ENCODE data around the gene FHL2.

Gene FHL2

DNA sequence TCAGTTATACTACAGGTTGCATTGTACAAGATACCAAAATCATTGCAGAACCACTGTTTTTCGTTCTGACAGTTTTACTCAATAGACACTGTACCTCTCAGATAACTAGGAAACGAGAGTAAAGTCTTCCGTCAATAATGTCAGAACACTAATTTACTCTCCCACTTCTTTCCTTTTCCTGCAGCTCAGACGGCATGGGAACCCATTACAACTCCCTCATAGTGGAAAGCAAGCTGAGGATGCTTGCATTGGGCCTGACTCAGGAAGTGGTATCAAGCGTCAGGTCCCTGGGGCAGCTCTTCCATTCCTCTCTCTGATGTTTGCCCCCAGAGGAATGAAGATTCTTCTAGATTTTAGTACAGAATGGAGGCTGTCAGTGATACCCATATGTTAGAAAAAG, 23.9 kb upstream of the FHL2 start:
- no peak for DNase-seq (ENCODE audit: low read depth)

- no peak for DNase-seq (ENCODE audit: low read depth)
These were observed 22.2 kb upstream of the FHL2 start for GRCh38 chr2:105421053-105421452.

- no peak for DNase-seq (ENCODE audit: low read depth)
These were observed 19.7 kb upstream of the FHL2 start for GRCh38 chr2:105418522-105418921.

GRCh38 chr2:105417857-105418436, 19.1 kb upstream of the FHL2 start:
- DNase-seq (ENCODE audit: low read depth) = peak; percentile 13

GRCh38 chr2:105416156-105416555, 17.3 kb upstream of the FHL2 start:
- no peak for DNase-seq (ENCODE audit: low read depth)

GRCh38 chr2:105415007-105415406, 16.2 kb upstream of the FHL2 start:
- no peak for DNase-seq (ENCODE audit: low read depth)

GRCh38 chr2:105413206-105413605, 14.4 kb upstream of the FHL2 start:
- DNase-seq (ENCODE audit: low read depth) = no peak

DNA sequence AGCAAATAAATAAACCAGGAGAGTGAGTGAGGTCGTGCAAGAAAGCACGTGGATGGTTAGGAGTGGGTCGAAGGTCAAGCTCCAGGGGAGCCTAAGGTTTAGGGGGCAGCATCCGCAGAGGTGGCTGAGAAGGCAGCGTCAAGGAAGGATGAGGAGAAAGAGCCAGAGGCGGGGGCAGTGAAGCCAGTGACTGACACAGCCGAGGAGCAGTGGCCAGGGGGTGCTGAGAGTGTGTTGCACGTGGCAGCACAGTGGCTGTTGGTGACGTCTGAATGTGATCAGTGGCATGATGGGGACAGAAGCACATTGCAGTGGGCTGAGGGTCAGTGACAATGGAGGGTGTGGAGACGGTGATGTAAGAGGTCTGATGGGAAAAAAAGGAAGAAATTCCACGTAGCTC, 13.7 kb upstream of the FHL2 start:
- DNase-seq (ENCODE audit: low read depth) = no peak

- DNase-seq (ENCODE audit: low read depth) = no peak
These were observed 13.0 kb upstream of the FHL2 start for GRCh38 chr2:105411720-105412407.

DNA sequence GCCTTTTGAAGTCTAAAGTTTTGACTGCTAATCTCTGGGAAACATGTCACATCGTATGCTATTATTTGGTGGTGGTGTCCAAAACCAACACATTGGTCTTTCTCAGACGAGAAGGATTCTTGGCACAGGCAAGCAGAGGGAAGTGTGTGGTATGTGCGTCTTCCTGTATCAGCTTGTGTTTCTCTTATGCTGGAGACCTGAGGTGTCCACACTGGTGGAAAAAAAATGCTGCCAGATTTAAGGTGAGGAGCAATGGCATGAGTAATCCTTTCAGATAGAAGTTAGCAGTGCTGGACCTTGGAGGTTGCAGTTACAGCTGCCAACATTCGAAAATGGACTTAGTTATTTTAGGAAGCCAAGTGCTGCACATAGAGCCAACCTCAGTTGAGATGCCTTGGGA, 11.7 kb upstream of the FHL2 start:
- no peak for DNase-seq (ENCODE audit: low read depth)

DNA sequence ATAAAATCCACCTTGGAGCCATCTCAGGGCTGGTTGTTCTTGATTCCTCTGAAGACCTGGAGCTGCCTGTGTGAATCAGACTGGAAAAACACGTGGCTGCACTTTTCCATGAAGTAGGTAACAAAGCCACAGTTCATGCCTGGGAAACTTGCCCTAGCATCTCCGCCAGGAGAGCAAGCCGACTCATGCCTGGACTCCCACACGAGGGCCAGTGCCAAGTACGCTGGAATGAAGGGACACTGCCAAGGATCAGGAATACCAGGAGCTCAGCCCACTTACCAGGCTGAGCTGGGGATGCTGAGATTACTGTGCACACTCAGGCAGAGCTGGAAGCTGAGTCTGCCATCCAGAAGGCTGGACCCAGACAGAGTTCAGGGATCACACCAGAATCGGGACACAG, 10.9 kb upstream of the FHL2 start:
- peak; percentile 90 for DNase-seq (ENCODE audit: low read depth)

GRCh38 chr2:105407946-105408743, 9.3 kb upstream of the FHL2 start:
- DNase-seq (ENCODE audit: low read depth) = no peak

- no peak for DNase-seq (ENCODE audit: low read depth)
These were observed 7.4 kb upstream of the FHL2 start for GRCh38 chr2:105406221-105406620.

- no peak for DNase-seq (ENCODE audit: low read depth)
These were observed 6.4 kb upstream of the FHL2 start for GRCh38 chr2:105405291-105405690.

- DNase-seq (ENCODE audit: low read depth) = no peak
These were observed 5.9 kb upstream of the FHL2 start for GRCh38 chr2:105404736-105405135.

DNA sequence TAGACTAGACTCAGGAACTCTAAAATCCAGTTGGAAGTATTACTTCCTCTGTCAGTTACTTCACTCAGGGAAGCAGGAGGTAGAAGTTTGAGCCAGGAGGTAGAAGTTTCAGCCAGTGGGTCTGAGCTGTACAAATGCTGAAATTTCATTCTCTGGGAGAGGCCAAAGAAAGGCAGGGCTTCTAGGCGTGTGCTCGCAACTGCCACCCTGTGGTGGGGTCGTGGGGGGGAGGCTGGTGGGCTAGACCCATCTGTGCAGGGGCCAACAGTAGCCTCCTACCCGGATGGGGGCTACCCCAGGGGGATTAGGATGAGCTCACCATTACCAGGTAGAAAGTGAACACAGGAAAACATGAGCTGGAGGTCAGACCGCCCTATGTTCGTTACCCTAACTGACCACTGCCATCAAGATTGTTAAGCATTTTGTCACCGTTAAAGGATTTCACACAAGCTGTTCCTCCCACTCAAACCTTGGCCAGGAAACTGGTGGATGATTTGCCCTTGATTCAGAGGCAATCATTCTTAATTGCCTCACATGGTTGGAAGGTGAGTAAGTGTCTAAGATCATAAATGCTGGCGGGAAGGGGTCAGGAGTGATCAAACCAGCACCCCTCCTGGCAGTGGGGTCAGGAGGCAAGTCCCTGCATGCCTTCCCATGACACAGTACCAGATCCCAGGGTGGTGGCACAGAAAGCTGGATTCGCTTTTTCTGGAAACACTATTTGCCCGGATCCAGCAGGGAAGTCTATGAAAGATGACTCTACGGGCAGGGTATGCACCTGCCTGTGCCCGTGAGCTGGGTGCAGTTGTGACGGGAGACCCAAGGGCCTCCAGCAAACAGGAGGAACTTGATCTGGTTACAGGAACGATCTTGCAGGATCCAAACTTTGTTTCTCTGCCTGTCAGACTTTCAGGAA, 5.2 kb upstream of the FHL2 start:
- DNase-seq (ENCODE audit: low read depth) = peak; percentile 92

GRCh38 chr2:105403241-105403782, 4.5 kb upstream of the FHL2 start:
- DNase-seq (ENCODE audit: low read depth) = no peak

GRCh38 chr2:105402809-105403208, 4.0 kb upstream of the FHL2 start:
- DNase-seq (ENCODE audit: low read depth) = no peak

GRCh38 chr2:105401867-105402266, 3.0 kb upstream of the FHL2 start:
- no peak for DNase-seq (ENCODE audit: low read depth)

DNA sequence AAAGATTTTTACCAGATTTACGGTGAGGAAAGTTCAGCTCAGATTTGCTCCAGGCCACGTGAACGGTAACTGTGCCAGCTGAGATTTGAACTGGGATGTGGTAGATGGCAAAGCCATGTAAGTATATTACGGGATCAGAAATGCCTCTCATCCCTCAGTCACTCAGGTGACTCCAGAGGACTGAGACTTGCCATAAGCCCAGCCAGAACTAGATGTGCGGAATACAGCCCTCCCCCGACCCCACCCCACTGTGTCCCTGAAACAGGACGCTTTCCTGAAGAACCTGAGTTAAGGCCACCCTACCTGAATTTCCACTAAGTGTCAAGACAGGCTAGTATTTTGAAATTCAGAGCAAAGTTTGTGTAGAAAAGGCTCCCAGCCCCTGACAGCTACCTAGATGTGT, 1.3 kb upstream of the FHL2 start:
- no peak for DNase-seq (ENCODE audit: low read depth)

GRCh38 chr2:105399207-105399861, 483 bp upstream of the FHL2 start:
- no peak for DNase-seq (ENCODE audit: low read depth)
